Cardiac septum (tissue), 1 donor: ENCODE data around the gene REG4. TPM values are rescaled to one million over a fixed set of nuclear protein-coding genes. Genes with fewer than 3 reads are reported as not detected.
A peak's percentile ranks its signal among the peaks of the same experiment; 100 is the strongest.
"Not testable (repeated sequence)": the region's sequence is repeated elsewhere in the genome, so short reads cannot be mapped to it uniquely, and the experiment has no call there.

Source experiments
- DNase-seq: peaks from one replicate; pipeline ENCODE4 v3.0.0-alpha.2; 2020; ENCODE audit warnings: low spot score
- intact Hi-C: fragments of 100-400 bp; cut with DNase I; formaldehyde crosslinking; loops from one replicate; pipeline ENCODE4 v1.14.0; 2022
- total RNA-seq: library from RNA; stranded (reverse); fragmentation: NEBNext Ultra II Directional; extraction: Animal tissue kit (Norgen Biotek cat#: 25700); gene quantifications from one replicate; pipeline ENCODE4 v1.2.1, GENCODE V29; 2021
- donor health status: DM: no; HTN: no; CAD: no.

Gene REG4
- total RNA-seq, 1 donor from 2014 or later: not detected

GRCh38 chr1:119808972-119809550 is 2.2 kb downstream of the REG4 start:
- intact Hi-C loops: loop anchor here (2.0 kb wide), 1 partner anchor 64 kb away; no protein-coding TSS in a partner anchor
- peak; percentile 84 for DNase-seq

GRCh38 chr1:119808491-119808890 is 2.8 kb downstream of the REG4 start:
- intact Hi-C loops: loop anchor here (2.0 kb wide), 1 partner anchor 64 kb away; no protein-coding TSS in a partner anchor
- no peak for DNase-seq

- intact Hi-C loops: no loop called here
- no peak for DNase-seq
Measured at GRCh38 chr1:119806489-119806888, 4.8 kb downstream of the REG4 start.

GRCh38 chr1:119805746-119806145 is 5.5 kb downstream of the REG4 start:
- DNase-seq: no peak
- intact Hi-C loops: no loop called here

- intact Hi-C loops: no loop called here
- no peak for DNase-seq
Measured at GRCh38 chr1:119805247-119805646, 6.0 kb downstream of the REG4 start.

GRCh38 chr1:119799599-119800177 is 11.6 kb downstream of the REG4 start:
- no peak for DNase-seq
- intact Hi-C loops: no loop called here

- no peak for DNase-seq
- intact Hi-C loops: no loop called here
Measured at GRCh38 chr1:119799003-119799402, 12.3 kb downstream of the REG4 start.

GRCh38 chr1:119797606-119798005 is 13.7 kb downstream of the REG4 start:
- no peak for DNase-seq

GRCh38 chr1:119797162-119797561 is 14.1 kb downstream of the REG4 start:
- intact Hi-C loops: no loop called here
- DNase-seq: no peak

More at GRCh38 chr1:119797606-119798005, 13.7 kb downstream of the REG4 start:
- intact Hi-C loops: no loop called here

GRCh38 chr1:119795261-119796200 is 15.7 kb downstream of the REG4 start:
- intact Hi-C loops: no loop called here
- DNase-seq: no peak

- intact Hi-C loops: no loop called here
Measured at GRCh38 chr1:119794876-119795240, 16.4 kb downstream of the REG4 start.

GRCh38 chr1:119794230-119794875 is 16.9 kb downstream of the REG4 start:
- DNase-seq: no peak
- intact Hi-C loops: no loop called here

More at GRCh38 chr1:119794876-119795240, 16.4 kb downstream of the REG4 start:
- DNase-seq: no peak

GRCh38 chr1:119791377-119791776 is 19.9 kb downstream of the REG4 start:
- no peak for DNase-seq
- intact Hi-C loops: no loop called here

GRCh38 chr1:119790451-119791198 is 20.6 kb downstream of the REG4 start:
- intact Hi-C loops: no loop called here
- no peak for DNase-seq

GRCh38 chr1:119787776-119788175 is 23.5 kb downstream of the REG4 start:
- intact Hi-C loops: no loop called here
- DNase-seq: no peak

GRCh38 chr1:119786473-119787050 is 24.7 kb downstream of the REG4 start:
- intact Hi-C loops, DNase-seq: not testable (repeated sequence)

- DNase-seq, intact Hi-C loops: not testable (repeated sequence)
Measured at GRCh38 chr1:119786046-119786445, 25.2 kb downstream of the REG4 start.

- intact Hi-C loops: no loop called here
- no peak for DNase-seq
Measured at GRCh38 chr1:119784191-119784781, 27.0 kb downstream of the REG4 start.
